H1 (cell line): ENCODE measurements around the gene NEK9. TPM values are rescaled to one million over a fixed set of nuclear protein-coding genes. Genes with fewer than 3 reads are reported as not detected.

ENCODE experiments used
- CTCF ChIA-PET: fragments of 300-600 bp; sonication (Branson Sonifier 250); formaldehyde crosslinking; loops from one replicate; lab custom pipeline; 2021; ENCODE audit not compliant: partially characterized antibody; lab: Charles Lee
- POLR2A ChIA-PET: fragments of 300-600 bp; sonication (Branson Sonifier 250); formaldehyde crosslinking; loops from one replicate; lab custom pipeline; 2021; ENCODE audit warnings: inconsistent platforms; ENCODE audit not compliant: partially characterized antibody; lab: Charles Lee
- DNase-seq, 2 experiments: peaks; one replicate each; pipeline versions ENCODE4 v3.0.0 to v3.0.0-alpha.2; 2010 to 2022; ENCODE audit warnings: low spot score in 2 of 2, low read depth in 1 of 2, mixed read lengths in 1 of 2
- FAIRE-seq: peaks from 2 replicates; lab custom pipeline; 2011; peaks lifted over from hg19 to GRCh38; lab: Jason Lieb, UNC
- H2AFZ ChIP-seq: 2 replicates; pipeline ENCODE4 v1.8.1; 2012; ENCODE audit warnings: low read length, inconsistent platforms
- H2AK5ac ChIP-seq: 2 replicates; pipeline ENCODE4 v1.6.1; 2013; ENCODE audit warnings: low read depth, low read length
- H2BK120ac ChIP-seq: replicated peaks from 2 replicates; pipeline ENCODE3; 2013; ENCODE audit warnings: low read depth, low read length, inconsistent platforms
- H2BK12ac ChIP-seq: 2 replicates; pipeline ENCODE4 v1.6.1; 2013; ENCODE audit warnings: low read depth, low read length
- H2BK15ac ChIP-seq: 2 replicates; pipeline ENCODE4 v1.6.1; 2013; ENCODE audit warnings: low read length
- H2BK20ac ChIP-seq: 2 replicates; pipeline ENCODE4 v1.6.1; 2013; ENCODE audit warnings: low read length
- H2BK5ac ChIP-seq: 2 replicates; pipeline ENCODE4 v1.6.1; 2013; ENCODE audit warnings: low read depth, low read length
- H3K14ac ChIP-seq: 2 replicates; pipeline ENCODE4 v1.6.1; 2013; ENCODE audit warnings: inconsistent platforms; ENCODE audit not compliant: insufficient read length
- H3K18ac ChIP-seq: 2 replicates; pipeline ENCODE4 v1.6.1; 2013; ENCODE audit warnings: low read length; ENCODE audit errors: extremely low read depth
- H3K23ac ChIP-seq: 2 replicates; pipeline ENCODE4 v1.6.1; 2013; ENCODE audit warnings: inconsistent platforms; ENCODE audit not compliant: insufficient read length
- H3K23me2 ChIP-seq: 2 replicates; pipeline ENCODE4 v1.6.1; 2013; ENCODE audit warnings: low read depth, low read length
- H3K27ac ChIP-seq: 2 replicates; pipeline ENCODE4 v1.6.1; 2011; ENCODE audit warnings: low read depth, low read length, inconsistent platforms
- H3K27me3 ChIP-seq, 4 experiments: replicated peaks in 1 of 4; 1 replicate in 1 of 4; 2 replicates in 3 of 4; pipeline versions ENCODE4 v1.6.1 to v1.8.1; 2011 to 2013; ENCODE audit warnings: low read length in 3 of 4, mild to moderate bottlenecking in 3 of 4, inconsistent platforms in 2 of 4, mixed read lengths in 2 of 4, moderate library complexity in 1 of 4; ENCODE audit not compliant: control insufficient read depth in 3 of 4, insufficient read depth in 3 of 4; ENCODE audit errors: extremely low read depth in 1 of 4
- H3K36me3 ChIP-seq, 4 experiments: 2 replicates each; pipeline versions ENCODE4 v1.6.1 to v1.8.1; 2011 to 2013; ENCODE audit warnings: mild to moderate bottlenecking in 4 of 4, low read length in 3 of 4, moderate library complexity in 2 of 4, control low read depth in 1 of 4, inconsistent platforms in 1 of 4; ENCODE audit not compliant: insufficient read depth in 4 of 4, control insufficient read depth in 2 of 4
- H3K4ac ChIP-seq: replicated peaks from 2 replicates; pipeline ENCODE3; 2013; ENCODE audit warnings: low read length, low read depth, mixed read lengths, inconsistent platforms; ENCODE audit not compliant: insufficient read length
- H3K4me1 ChIP-seq, 4 experiments: replicated peaks in 1 of 4; 1 replicate in 1 of 4; 2 replicates in 3 of 4; pipeline versions ENCODE4 v1.6.1 to v1.8.1; 2011 to 2013; ENCODE audit warnings: low read length in 3 of 4, inconsistent platforms in 2 of 4, mixed read lengths in 1 of 4; ENCODE audit not compliant: insufficient read depth in 4 of 4, control insufficient read depth in 3 of 4
- H3K4me2 ChIP-seq, 2 experiments: 2 replicates each; pipeline versions ENCODE4 v1.6.1 to v1.8.1; 2011 to 2013; ENCODE audit warnings: low read depth in 2 of 2, low read length in 2 of 2, control low read depth in 1 of 2, inconsistent platforms in 1 of 2, mild to moderate bottlenecking in 1 of 2; ENCODE audit not compliant: insufficient read depth in 1 of 2
- H3K4me3 ChIP-seq, 4 experiments: fragments of 200-600, 300-600 bp in 1 of 4; sonication (generic), shearing (Covaris generic), sonication (Bioruptor Twin) in 1 of 4; 2 replicates each; pipeline versions ENCODE4 v1.5.1 to v1.8.1; 2011 to 2016; ENCODE audit warnings: low read length in 4 of 4, low read depth in 3 of 4, control low read depth in 2 of 4, inconsistent platforms in 2 of 4, mild to moderate bottlenecking in 2 of 4, mixed read lengths in 1 of 4, moderate library complexity in 1 of 4; ENCODE audit not compliant: insufficient read depth in 2 of 4; ENCODE audit errors: extremely low read depth in 1 of 4
- H3K56ac ChIP-seq: replicated peaks from 2 replicates; pipeline ENCODE3; 2013; ENCODE audit warnings: low read depth, mild to moderate bottlenecking, mixed read lengths, low read length, inconsistent platforms; ENCODE audit not compliant: insufficient read length
- H3K79me1 ChIP-seq: 2 replicates; pipeline ENCODE4 v1.6.1; 2013; ENCODE audit warnings: low read depth, low read length, control low read depth
- H3K79me2 ChIP-seq, 2 experiments: 2 replicates each; pipeline versions ENCODE4 v1.6.1 to v1.8.1; 2012 to 2013; ENCODE audit warnings: low read length in 2 of 2, mild to moderate bottlenecking in 2 of 2, inconsistent platforms in 1 of 2; ENCODE audit not compliant: insufficient read depth in 2 of 2, control insufficient read depth in 1 of 2
- H3K9ac ChIP-seq, 4 experiments: replicated peaks in 1 of 4; 1 replicate in 1 of 4; 2 replicates in 3 of 4; pipeline versions ENCODE4 v1.6.1 to v1.8.1; 2011 to 2013; ENCODE audit warnings: low read depth in 3 of 4, low read length in 3 of 4, control low read depth in 2 of 4, mild to moderate bottlenecking in 2 of 4, moderate library complexity in 2 of 4, inconsistent platforms in 1 of 4; ENCODE audit errors: extremely low read depth in 1 of 4
- H3K9me3 ChIP-seq, 2 experiments: 2 replicates each; pipeline versions ENCODE4 v1.6.1 to v1.8.1; 2012 to 2013; ENCODE audit warnings: mild to moderate bottlenecking in 2 of 2, moderate library complexity in 2 of 2, control low read depth in 1 of 2, inconsistent platforms in 1 of 2, low read depth in 1 of 2, low read length in 1 of 2, mixed read lengths in 1 of 2; ENCODE audit not compliant: insufficient read depth in 2 of 2
- H4K20me1 ChIP-seq, 2 experiments: replicated peaks in 1 of 2; 2 replicates each; pipeline versions ENCODE3 to v1.8.1; 2011 to 2013; ENCODE audit warnings: inconsistent platforms in 2 of 2, low read length in 2 of 2, mild to moderate bottlenecking in 1 of 2; ENCODE audit not compliant: insufficient read depth in 2 of 2, control insufficient read depth in 1 of 2
- H4K5ac ChIP-seq: 2 replicates; pipeline ENCODE4 v1.6.1; 2013; ENCODE audit warnings: low read length, low read depth, mixed read lengths, inconsistent platforms; ENCODE audit not compliant: insufficient read length
- H4K8ac ChIP-seq: 2 replicates; pipeline ENCODE4 v1.8.0; 2013; ENCODE audit warnings: mild to moderate bottlenecking, moderate library complexity, low read length, inconsistent platforms; ENCODE audit not compliant: insufficient read depth; ENCODE audit errors: extremely low read depth
- H4K91ac ChIP-seq: replicated peaks from 2 replicates; pipeline ENCODE3; 2013; ENCODE audit warnings: low read length, mixed read lengths, inconsistent platforms; ENCODE audit not compliant: insufficient read length
- ATF2 ChIP-seq: IDR thresholded peaks from 2 replicates; pipeline ENCODE4 v1.6.1; 2012; ENCODE audit warnings: low read length, inconsistent platforms
- CREB1 ChIP-seq: IDR thresholded peaks from 2 replicates; pipeline ENCODE4 v1.6.1; 2012; ENCODE audit warnings: inconsistent platforms
- HDAC2 ChIP-seq, 2 experiments: fragments of 300-600 bp in 1 of 2; sonication (generic) in 1 of 2; IDR thresholded peaks; 2 replicates each; pipeline ENCODE4 v1.6.1; 2011 to 2012; ENCODE audit warnings: low read depth in 2 of 2, low read length in 2 of 2, mild to moderate bottlenecking in 2 of 2, moderate library complexity in 2 of 2, borderline replicate concordance in 1 of 2, inconsistent platforms in 1 of 2
- NRF1 ChIP-seq: IDR thresholded peaks from 2 replicates; pipeline ENCODE4 v1.6.1; 2011; ENCODE audit warnings: mild to moderate bottlenecking, low read depth, low read length, improper control_type of control experiment
- POLR2AphosphoS5 ChIP-seq: IDR thresholded peaks from 2 replicates; pipeline ENCODE4 v1.6.1; 2011; ENCODE audit warnings: low read depth, low read length
- ZNF274 ChIP-seq: IDR thresholded peaks from 2 replicates; pipeline ENCODE4 v1.7.0; 2012; ENCODE audit warnings: low read length, borderline replicate concordance; ENCODE audit errors: extremely low read depth
- polyA plus RNA-seq, 7 experiments: library from polyadenylated mRNA; depleted of rRNA in 3 of 7; stranded (reverse) in 5 of 7; unstranded in 2 of 7; fragments of >200 nt in 5 of 7; fragments of 200-250 nt in 2 of 7; gene quantifications; 1 replicate in 5 of 7; 2 replicates in 1 of 7; 4 replicates in 1 of 7; pipeline versions ENCODE4 v1.2.1 to v1.2.3, GENCODE V29; 2011 to 2013; ENCODE audit warnings: missing spikeins in 2 of 7, mixed read lengths in 2 of 7
- total RNA-seq: library from RNA; stranded (reverse); fragmentation: NEBNext Ultra II Directional; extraction: Animal tissue kit (Norgen Biotek cat#: 25700); gene quantifications from 2 replicates; pipeline ENCODE4 v1.2.1, GENCODE V29; 2021

NEK9 gene
- total and polyA plus RNA-seq, 2 of the 8 experiments (the other 6 are each of a cell fraction or from before 2014, with no cell fraction given): 16.0 to 43.6 TPM

- no peak for DNase-seq
Measured at GRCh38 chr14:75077794-75078193, 49.1 kb downstream of the NEK9 start.

More at GRCh38 chr14:75077794-75078193, 49.1 kb downstream of the NEK9 start:
- Histone ChIP-seq H2BK5ac (no peak overlapping the region), H3K79me1 (no peaks in the 10 kb centered on the region), H4K91ac (no peak overlapping the region), H3K14ac (no peak overlapping the region), H4K8ac (no peak overlapping the region), H3K27ac (no peak overlapping the region), H2BK12ac (no peak overlapping the region), H3K9me3 (no peaks in the 10 kb centered on the region), H3K9ac (no peak overlapping the region; a peak in 2 of 7 replicates), H2BK20ac (no peak overlapping the region), H2AFZ (no peak overlapping the region), H3K4me1 (no peaks in the 10 kb centered on the region), H3K27me3 (no peaks in the 10 kb centered on the region), H4K5ac (no peak overlapping the region), H4K20me1 (no peaks in the 10 kb centered on the region), H3K79me2 (no peaks in the 10 kb centered on the region), H3K4ac (no peak overlapping the region), H3K56ac (no peak overlapping the region), H3K4me2 (no peak overlapping the region), H3K23me2 (no peaks in the 10 kb centered on the region), H2BK120ac (no peak overlapping the region), H3K36me3 (peaks cover 0 to 2% (median 0%) of the 10 kb centered on the region in 4 experiments; a peak in 1 of 8 replicates), H3K4me3 (no peak overlapping the region), H2AK5ac (no peak overlapping the region), H3K23ac (no peak overlapping the region), H3K18ac (no peak overlapping the region), H2BK15ac (no peak overlapping the region)
- TF ChIP-seq NRF1 (no peak), CREB1 (no peak), HDAC2 (IDR thresholded peaks at IDR 0.05; ENCODE audit: borderline replicate concordance in 1 of 2, low read depth in 2 of 2, low read length in 2 of 2) (no peak), ATF2 (no peak), ZNF274 (no peak), POLR2AphosphoS5 (no peak)
- FAIRE-seq: no peak
- POLR2A ChIA-PET: interaction anchor here (0.5 to 5.1 kb wide), 7 partner anchors 9 to 1484 kb away, joined by 3 to 22 read pairs (median 3); partner anchors contain the start of genes ACYP1 and ZC2HC1C
- CTCF ChIA-PET: interaction anchor here (0.5 to 4.1 kb wide), 3 partner anchors 10 to 51 kb away, joined by 3 to 28 read pairs (median 3); partner anchors contain the start of gene ACYP1
